Natural killer cell treated with Interleukin-12 subunit alpha and Interleukin-12 subunit beta and Interleukin-15 and Interleukin-18, amount 100 ng/mL, for 72 hours (primary cell): Measurements from ENCODE around the gene CYP19A1. TPM values are rescaled to one million over a fixed set of nuclear protein-coding genes. Genes with fewer than 3 reads are reported as not detected.

ENCODE experiments used
- ATAC-seq, 2 donors: fragments of 150-1000 bp; cut with Tn5 transposase in 1 of 2; sonication (Bioruptor Pico), chemical (Tn5 transposase) in 1 of 2; 2 replicates each; pipeline ENCODE4 v1.10.0; 2021
- DNase-seq: peaks from one replicate; pipeline ENCODE4 v3.0.0; 2022; ENCODE audit warnings: low spot score
- H3K27ac Mint-ChIP-seq, 2 donors: 1 replicate in 1 of 2; 2 replicates in 1 of 2; pipeline ENCODE4 v1.8.0; 2022; ENCODE audit warnings: mixed read lengths in 2 of 2, mild to moderate bottlenecking in 1 of 2, moderate library complexity in 1 of 2
- H3K27me3 Mint-ChIP-seq, 2 donors: 1 replicate in 1 of 2; 2 replicates in 1 of 2; pipeline ENCODE4 v1.8.0; 2022; ENCODE audit warnings: mixed read lengths in 2 of 2
- H3K36me3 Mint-ChIP-seq: one replicate; pipeline ENCODE4 v1.8.0; 2022; ENCODE audit warnings: mixed read lengths
- H3K4me1 Mint-ChIP-seq, 2 donors: 1 replicate in 1 of 2; 2 replicates in 1 of 2; pipeline ENCODE4 v1.8.0; 2022; ENCODE audit warnings: low read depth in 2 of 2, mixed read lengths in 2 of 2, mild to moderate bottlenecking in 1 of 2
- H3K4me3 Mint-ChIP-seq: one replicate; pipeline ENCODE4 v1.8.0; 2022; ENCODE audit warnings: mixed read lengths
- H3K9me3 Mint-ChIP-seq: 2 replicates; pipeline ENCODE4 v1.8.0; 2022; ENCODE audit warnings: mixed read lengths
- total RNA-seq, 2 donors: library from RNA; stranded (reverse); gene quantifications; one replicate each; pipeline ENCODE4 v1.2.3, GENCODE V29; 2022

CYP19A1 gene
- total RNA-seq, 2 donors from 2014 or later, result not detected

- DNase-seq (no peak), ATAC-seq (no peak)
- Mint-ChIP-seq H3K4me3 (no peak overlapping the region), H3K9me3 (no peaks in the 10 kb centered on the region), H3K4me1 (no peaks in the 10 kb centered on the region), H3K36me3 (no peaks in the 10 kb centered on the region), H3K27me3 (peaks cover 7 to 24% of the 10 kb centered on the region in 2 donors), H3K27ac (no peak overlapping the region)
Measured at GRCh38 chr15:51205050-51205975, 133.1 kb downstream of the CYP19A1 start.

DNA sequence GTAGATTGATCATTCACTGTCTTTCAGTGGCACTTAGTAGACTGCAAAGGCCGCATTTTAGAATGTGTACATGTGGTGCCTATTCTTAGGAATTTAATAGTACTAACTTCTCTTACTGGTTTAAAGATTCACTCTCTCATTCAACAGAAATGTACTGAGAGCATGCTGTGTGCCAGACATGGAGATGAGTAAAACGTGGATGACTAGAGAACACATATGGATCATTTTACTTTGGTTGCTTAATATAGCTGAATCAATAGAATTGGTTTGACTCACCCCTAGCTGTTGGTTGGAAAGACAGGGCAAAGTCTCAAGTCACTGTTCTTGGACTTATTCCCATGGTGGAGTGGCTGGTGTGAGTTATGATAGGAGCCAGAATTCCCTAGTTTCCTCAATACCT is 134.6 kb downstream of the CYP19A1 start:
- Mint-ChIP-seq H3K27me3 (peaks cover 6 to 27% of the 10 kb centered on the region in 2 donors), H3K27ac (no peak overlapping the region), H3K4me1 (no peaks in the 10 kb centered on the region), H3K4me3 (no peak overlapping the region), H3K9me3 (no peaks in the 10 kb centered on the region), H3K36me3 (no peaks in the 10 kb centered on the region)
- ATAC-seq (no peak), DNase-seq (no peak)

DNA sequence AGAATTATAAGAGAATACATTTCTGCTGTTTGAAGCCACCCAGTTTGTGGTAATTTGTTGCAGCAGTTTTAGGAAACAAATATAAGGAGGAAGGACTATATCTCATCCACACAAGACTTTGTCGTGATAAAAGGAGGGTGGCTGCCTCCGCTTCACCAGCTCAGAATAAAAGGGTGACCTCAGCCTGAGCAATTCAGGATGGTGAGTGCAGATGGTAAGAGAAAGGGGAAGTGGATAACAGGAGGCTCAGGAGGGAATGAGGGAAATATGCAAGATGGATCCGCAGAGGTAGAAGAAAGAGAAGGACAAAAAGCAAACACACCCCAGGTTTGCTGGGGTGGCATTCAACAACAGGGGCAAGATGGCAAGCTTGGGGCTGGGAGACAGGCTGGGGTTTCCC is 135.6 kb downstream of the CYP19A1 start:
- H3K4me3 Mint-ChIP-seq, result no peak overlapping the region
- DNase-seq (no peak), ATAC-seq (no peak)
- no peaks in the 10 kb centered on the region for H3K4me1 Mint-ChIP-seq
- H3K9me3 Mint-ChIP-seq, result no peaks in the 10 kb centered on the region
- peaks cover 9 to 34% of the 10 kb centered on the region in 2 donors for H3K27me3 Mint-ChIP-seq
- no peak overlapping the region for H3K27ac Mint-ChIP-seq
- H3K36me3 Mint-ChIP-seq, result no peaks in the 10 kb centered on the region

DNA sequence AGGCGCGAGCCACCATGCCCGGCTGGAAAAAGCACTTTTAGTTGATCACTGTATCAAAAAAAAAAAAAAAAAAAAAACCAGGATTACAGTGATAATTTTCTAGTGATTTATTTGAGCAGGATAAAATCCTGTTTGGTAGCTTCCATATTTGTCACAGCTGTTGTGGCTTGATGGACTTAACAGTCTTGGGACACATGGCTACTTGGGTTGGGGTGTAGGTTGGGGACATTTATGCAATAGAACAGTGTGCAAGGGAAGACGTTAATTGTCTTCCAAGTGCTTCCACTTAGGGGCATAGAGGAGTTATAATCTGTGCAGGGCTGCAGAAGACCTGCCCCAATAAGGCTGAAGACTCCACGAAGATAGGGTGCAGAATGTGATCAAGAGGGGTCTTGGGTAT is 136.8 kb downstream of the CYP19A1 start:
- DNase-seq, result no peak
- H3K4me1 Mint-ChIP-seq, result no peaks in the 10 kb centered on the region
- ATAC-seq, result no peak
- H3K4me3 Mint-ChIP-seq, result no peak overlapping the region
- no peaks in the 10 kb centered on the region for H3K36me3 Mint-ChIP-seq
- no peak overlapping the region for H3K27ac Mint-ChIP-seq
- H3K9me3 Mint-ChIP-seq, result no peaks in the 10 kb centered on the region
- peaks cover 15 to 33% of the 10 kb centered on the region in 2 donors for H3K27me3 Mint-ChIP-seq

GRCh38 chr15:51200792-51201191 is 137.6 kb downstream of the CYP19A1 start:
- H3K27me3 Mint-ChIP-seq, result peaks cover 15 to 33% of the 10 kb centered on the region in 2 donors
- no peaks in the 10 kb centered on the region for H3K9me3 Mint-ChIP-seq
- H3K4me1 Mint-ChIP-seq, result no peaks in the 10 kb centered on the region
- H3K27ac Mint-ChIP-seq, result no peak overlapping the region
- H3K36me3 Mint-ChIP-seq, result no peaks in the 10 kb centered on the region
- ATAC-seq, result no peak
- H3K4me3 Mint-ChIP-seq, result no peak overlapping the region
- DNase-seq, result no peak

- Mint-ChIP-seq H3K27me3 (peaks cover 15 to 33% of the 10 kb centered on the region in 2 donors), H3K4me3 (no peak overlapping the region)
Measured at GRCh38 chr15:51199541-51199940, 138.9 kb downstream of the CYP19A1 start.

GRCh38 chr15:51198701-51199232 is 139.6 kb downstream of the CYP19A1 start:
- H3K36me3 Mint-ChIP-seq, result no peaks in the 10 kb centered on the region
- peaks cover 19 to 40% of the 10 kb centered on the region in 2 donors for H3K27me3 Mint-ChIP-seq
- H3K4me3 Mint-ChIP-seq, result no peak overlapping the region
- ATAC-seq, result peak; percentile 27 to 50
- H3K9me3 Mint-ChIP-seq, result no peaks in the 10 kb centered on the region
- H3K27ac Mint-ChIP-seq, result no peak overlapping the region
- H3K4me1 Mint-ChIP-seq, result no peaks in the 10 kb centered on the region
- DNase-seq, result no peak

More at GRCh38 chr15:51199541-51199940, 138.9 kb downstream of the CYP19A1 start:
- ATAC-seq (no peak), DNase-seq (no peak)
- Mint-ChIP-seq H3K27ac (no peak overlapping the region), H3K9me3 (no peaks in the 10 kb centered on the region), H3K36me3 (no peaks in the 10 kb centered on the region), H3K4me1 (no peaks in the 10 kb centered on the region)

- no peak overlapping the region for H3K4me3 Mint-ChIP-seq
- H3K36me3 Mint-ChIP-seq, result no peaks in the 10 kb centered on the region
- DNase-seq (no peak), ATAC-seq (no peak)
- H3K9me3 Mint-ChIP-seq, result no peaks in the 10 kb centered on the region
- H3K4me1 Mint-ChIP-seq, result no peaks in the 10 kb centered on the region
- peaks cover 23 to 56% of the 10 kb centered on the region in 2 donors for H3K27me3 Mint-ChIP-seq
- H3K27ac Mint-ChIP-seq, result no peak overlapping the region
Measured at GRCh38 chr15:51195459-51195858, 142.9 kb downstream of the CYP19A1 start.

DNA sequence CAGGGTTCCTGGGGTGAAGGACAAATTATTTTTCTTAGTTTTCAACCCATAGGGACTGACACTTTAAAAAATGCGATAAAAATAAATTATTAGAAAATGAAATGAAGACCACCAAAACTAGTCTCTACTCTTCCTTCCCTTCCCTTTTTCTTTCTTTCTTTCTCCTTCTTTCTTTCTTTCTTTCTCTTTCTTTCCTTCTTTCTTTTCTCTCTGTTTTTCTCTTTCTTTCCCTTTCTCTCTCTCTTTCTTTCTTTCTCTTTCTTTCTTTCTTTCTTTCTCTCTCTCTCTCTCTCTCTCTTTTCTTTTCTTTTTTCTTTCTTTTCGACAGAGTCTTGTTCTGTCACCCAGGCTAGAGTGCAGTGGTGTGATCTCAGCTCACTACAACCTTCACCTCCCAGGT is 144.4 kb downstream of the CYP19A1 start:
- no peaks in the 10 kb centered on the region for H3K9me3 Mint-ChIP-seq
- DNase-seq (no peak), ATAC-seq (no peak)
- no peak overlapping the region for H3K4me3 Mint-ChIP-seq
- H3K36me3 Mint-ChIP-seq, result no peaks in the 10 kb centered on the region
- no peaks in the 10 kb centered on the region for H3K4me1 Mint-ChIP-seq
- peaks cover 20 to 50% of the 10 kb centered on the region in 2 donors for H3K27me3 Mint-ChIP-seq
- H3K27ac Mint-ChIP-seq, result no peak overlapping the region

GRCh38 chr15:51193526-51193925 is 144.9 kb downstream of the CYP19A1 start:
- no peaks in the 10 kb centered on the region for H3K9me3 Mint-ChIP-seq
- ATAC-seq (no peak), DNase-seq (no peak)
- no peak overlapping the region for H3K27ac Mint-ChIP-seq
- H3K4me1 Mint-ChIP-seq, result no peaks in the 10 kb centered on the region
- peaks cover 20 to 48% of the 10 kb centered on the region in 2 donors for H3K27me3 Mint-ChIP-seq
- no peaks in the 10 kb centered on the region for H3K36me3 Mint-ChIP-seq
- no peak overlapping the region for H3K4me3 Mint-ChIP-seq

- Mint-ChIP-seq H3K4me1 (no peaks in the 10 kb centered on the region), H3K36me3 (no peaks in the 10 kb centered on the region), H3K4me3 (no peak overlapping the region), H3K27ac (no peak overlapping the region), H3K9me3 (no peaks in the 10 kb centered on the region), H3K27me3 (peaks cover 17 to 41% of the 10 kb centered on the region in 2 donors)
- peak; percentile 81 for DNase-seq
- ATAC-seq, result peak; percentile 74 to 75
Measured at GRCh38 chr15:51192521-51193280, 145.7 kb downstream of the CYP19A1 start.

- ATAC-seq, result no peak
- no peaks in the 10 kb centered on the region for H3K9me3 Mint-ChIP-seq
- H3K36me3 Mint-ChIP-seq, result no peaks in the 10 kb centered on the region
- H3K27ac Mint-ChIP-seq, result no peak overlapping the region
- no peak for DNase-seq
- no peaks in the 10 kb centered on the region for H3K4me1 Mint-ChIP-seq
- no peak overlapping the region for H3K4me3 Mint-ChIP-seq
- H3K27me3 Mint-ChIP-seq, result peaks cover 13 to 31% of the 10 kb centered on the region in 2 donors
Measured at GRCh38 chr15:51191766-51192165, 146.6 kb downstream of the CYP19A1 start.

DNA sequence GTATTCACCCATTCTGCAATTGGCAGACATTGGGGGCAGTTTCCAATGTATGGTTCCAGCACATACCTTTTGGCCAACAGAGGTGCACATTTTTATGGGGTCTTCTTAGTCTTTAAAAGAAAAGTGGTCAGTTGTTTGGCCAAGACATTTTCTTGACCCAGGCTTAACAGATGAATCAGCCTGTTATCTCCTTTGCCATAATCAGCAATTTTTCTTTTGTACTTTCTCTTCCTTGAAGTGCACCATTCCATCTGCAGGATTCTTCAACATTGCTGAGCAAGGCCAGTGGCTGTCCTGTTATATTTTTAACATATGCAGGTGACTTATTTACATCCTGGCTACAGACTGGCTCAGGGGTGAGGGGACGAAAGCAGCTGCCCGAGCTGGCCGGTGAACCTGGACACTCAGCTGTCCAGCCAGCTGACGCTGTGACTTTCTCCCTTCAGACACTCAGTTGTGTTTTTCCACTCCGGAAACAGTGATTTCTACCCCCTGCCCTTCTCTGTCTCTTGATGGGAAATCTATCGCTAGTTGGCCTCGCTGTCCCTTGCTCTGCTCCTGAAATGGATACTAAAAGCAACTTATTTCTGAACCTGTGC is 147.2 kb downstream of the CYP19A1 start:
- ATAC-seq (no peak), DNase-seq (no peak)
- no peak overlapping the region for H3K4me3 Mint-ChIP-seq
- no peaks in the 10 kb centered on the region for H3K36me3 Mint-ChIP-seq
- H3K4me1 Mint-ChIP-seq, result no peaks in the 10 kb centered on the region
- no peaks in the 10 kb centered on the region for H3K9me3 Mint-ChIP-seq
- H3K27me3 Mint-ChIP-seq, result peaks cover 11 to 29% of the 10 kb centered on the region in 2 donors
- H3K27ac Mint-ChIP-seq, result no peak overlapping the region
